Measurements from ENCODE around the gene DDI2.

Gene DDI2

GRCh38 chr1:15605398-15606383 lies 11.6 kb upstream of the DDI2 start:
- DNase-seq: no peak

- no peak for DNase-seq
Observed at GRCh38 chr1:15609631-15610030, 7.6 kb upstream of the DDI2 start.

- no peak for DNase-seq
Observed at GRCh38 chr1:15610167-15610566, 7.1 kb upstream of the DDI2 start.

GRCh38 chr1:15616373-15617172 lies 685 bp upstream of the DDI2 start:
- no peak for DNase-seq

- DNase-seq: no peak
Observed at GRCh38 chr1:15618077-15618654, 908 bp downstream of the DDI2 start.

- DNase-seq: peak; percentile 41
Observed at GRCh38 chr1:15618655-15619525, 1.6 kb downstream of the DDI2 start.

- no peak for DNase-seq
Observed at GRCh38 chr1:15620155-15620545, 2.9 kb downstream of the DDI2 start.

- no peak for DNase-seq
Observed at GRCh38 chr1:15620902-15621682, 3.8 kb downstream of the DDI2 start.

- no peak for DNase-seq
Observed at GRCh38 chr1:15621975-15622374, 4.7 kb downstream of the DDI2 start.

- no peak for DNase-seq
Observed at GRCh38 chr1:15622712-15623373, 5.6 kb downstream of the DDI2 start.

GRCh38 chr1:15623435-15623834 lies 6.2 kb downstream of the DDI2 start:
- no peak for DNase-seq

- no peak for DNase-seq
Observed at GRCh38 chr1:15624133-15624714, 7.0 kb downstream of the DDI2 start.

GRCh38 chr1:15625056-15625917 lies 8.0 kb downstream of the DDI2 start:
- no peak for DNase-seq

- no peak for DNase-seq
Observed at GRCh38 chr1:15626269-15626950, 9.2 kb downstream of the DDI2 start.

- no peak for DNase-seq
Observed at GRCh38 chr1:15627343-15627988, 10.2 kb downstream of the DDI2 start.

GRCh38 chr1:15628003-15628402 lies 10.7 kb downstream of the DDI2 start:
- no peak for DNase-seq

- DNase-seq: no peak
Observed at GRCh38 chr1:15633756-15634420, 16.6 kb downstream of the DDI2 start.

GRCh38 chr1:15636436-15636835 lies 19.2 kb downstream of the DDI2 start:
- DNase-seq: no peak

Measured in eye (tissue), 1 donor.